ENCODE measurements around the gene PLAAT2.
"Not testable (repeated sequence)": the region's sequence is repeated elsewhere in the genome, so short reads cannot be mapped to it uniquely, and the experiment has no call there.

The PLAAT2 gene

DNA sequence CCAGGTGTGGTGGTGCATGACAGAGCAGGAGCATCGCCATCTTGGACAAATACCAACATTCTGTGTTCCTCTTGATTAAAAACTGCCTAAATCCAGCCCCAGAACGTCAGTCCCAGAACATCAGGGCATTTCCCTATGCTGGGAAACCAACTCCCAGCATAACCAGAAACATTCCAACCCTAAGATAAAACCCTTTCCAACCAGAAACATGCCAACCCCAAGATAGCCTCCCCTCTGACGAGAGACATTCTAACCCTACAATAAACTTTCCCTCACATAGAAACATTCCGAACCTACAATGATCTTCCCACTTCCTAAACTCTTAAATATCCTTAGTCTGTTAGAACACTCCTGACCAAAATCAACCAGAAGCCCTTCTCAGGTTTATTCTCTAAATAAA, 15.0 kb downstream of the PLAAT2 start:
- Histone ChIP-seq H3K4me3 (ENCODE audit: low read depth, low read length) (no peak overlapping the region), H3K27me3 (ENCODE audit: insufficient read depth, low read length) (no peaks in the 10 kb centered on the region)

DNA sequence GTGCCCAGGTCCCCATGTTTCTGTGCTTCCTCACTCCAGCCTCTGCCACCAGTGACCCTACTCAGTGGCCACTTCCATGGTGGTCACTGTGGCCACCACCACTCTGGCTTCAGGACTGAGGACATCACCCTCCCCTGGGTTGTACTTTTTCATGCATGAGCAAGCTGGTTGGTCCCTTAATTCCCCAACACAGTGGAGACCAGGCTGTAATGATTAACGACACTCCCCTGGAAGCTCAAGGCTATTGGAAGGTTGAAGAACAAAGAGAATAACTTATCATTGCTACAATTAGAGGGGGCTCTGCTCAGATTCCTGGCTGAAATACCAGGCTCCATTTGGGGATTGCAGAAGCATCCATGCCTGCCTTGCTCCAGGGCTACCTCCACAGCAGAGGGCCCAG, 16.1 kb downstream of the PLAAT2 start:
- H3K4me1 ChIP-seq (ENCODE audit: control insufficient read depth, insufficient read depth, low read length, unreplicated experiment) = no peaks in the 10 kb centered on the region
- no peak overlapping the region for H2AFZ ChIP-seq (ENCODE audit: low read length, unreplicated experiment)
- H3K4me3 ChIP-seq (ENCODE audit: low read depth, low read length) = no peak overlapping the region
- no peaks in the 10 kb centered on the region for H3K27me3 ChIP-seq (ENCODE audit: insufficient read depth, low read length)
- H3K79me2 ChIP-seq (ENCODE audit: control insufficient read depth, insufficient read depth, low read length, unreplicated experiment) = no peaks in the 10 kb centered on the region
- no peaks in the 10 kb centered on the region for H3K36me3 ChIP-seq (ENCODE audit: insufficient read depth, low read length)
- H3K27ac ChIP-seq (ENCODE audit: low read depth, low read length) = no peak overlapping the region

More for the DNA sequence above, 15.0 kb downstream of the PLAAT2 start:
- Histone ChIP-seq H3K27ac (ENCODE audit: low read depth, low read length) (no peak overlapping the region), H3K36me3 (ENCODE audit: insufficient read depth, low read length) (no peaks in the 10 kb centered on the region), H3K4me1 (ENCODE audit: control insufficient read depth, insufficient read depth, low read length, unreplicated experiment) (no peaks in the 10 kb centered on the region), H2AFZ (ENCODE audit: low read length, unreplicated experiment) (no peak overlapping the region), H3K79me2 (ENCODE audit: control insufficient read depth, insufficient read depth, low read length, unreplicated experiment) (no peaks in the 10 kb centered on the region)

DNA sequence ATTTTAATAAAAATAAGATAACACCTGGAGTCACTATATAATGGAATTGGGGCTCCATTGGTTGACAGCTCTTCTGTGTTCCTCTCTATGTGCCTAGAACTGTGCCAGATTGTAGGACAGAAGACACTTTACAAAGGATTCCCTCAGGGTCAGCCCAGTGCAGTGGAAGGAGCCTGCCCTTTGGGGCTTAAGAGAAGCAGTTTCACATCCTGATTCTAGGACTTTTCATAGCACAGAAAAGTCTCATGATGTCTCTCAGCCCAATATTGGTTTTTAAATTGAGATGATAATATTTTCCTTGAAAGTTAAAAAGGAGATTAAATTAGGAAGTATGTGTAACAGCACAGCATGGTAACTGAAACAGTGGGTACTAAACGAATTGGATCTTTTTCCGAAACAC, 19.5 kb downstream of the PLAAT2 start:
- no peaks in the 10 kb centered on the region for H3K36me3 ChIP-seq (ENCODE audit: insufficient read depth, low read length)
- H3K4me3 ChIP-seq (ENCODE audit: low read depth, low read length) = no peak overlapping the region
- no peaks in the 10 kb centered on the region for H3K4me1 ChIP-seq (ENCODE audit: control insufficient read depth, insufficient read depth, low read length, unreplicated experiment)
- H3K27me3 ChIP-seq (ENCODE audit: insufficient read depth, low read length) = no peaks in the 10 kb centered on the region
- no peak overlapping the region for H2AFZ ChIP-seq (ENCODE audit: low read length, unreplicated experiment)
- H3K79me2 ChIP-seq (ENCODE audit: control insufficient read depth, insufficient read depth, low read length, unreplicated experiment) = no peaks in the 10 kb centered on the region
- no peak overlapping the region for H3K27ac ChIP-seq (ENCODE audit: low read depth, low read length)

DNA sequence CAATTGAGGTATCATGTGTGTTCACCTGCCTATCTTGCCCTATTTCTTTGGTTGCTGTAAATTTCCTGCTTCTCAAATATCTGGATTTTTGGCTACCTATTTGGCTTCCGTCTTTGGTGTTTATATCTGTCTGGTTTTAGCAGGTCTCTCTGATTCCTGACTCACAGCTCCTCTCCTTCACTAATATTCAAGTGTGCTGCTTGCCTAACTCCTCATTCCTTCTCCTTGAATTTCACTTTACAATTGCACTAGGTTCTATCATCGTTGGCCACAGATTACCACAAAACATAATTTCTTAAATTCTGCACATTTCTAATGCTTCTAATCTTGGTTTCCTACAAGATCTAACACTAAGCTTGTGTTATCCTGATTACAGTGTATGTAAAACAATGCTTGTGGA, 20.7 kb downstream of the PLAAT2 start:
- H2AFZ ChIP-seq (ENCODE audit: low read length, unreplicated experiment); H3K4me3 ChIP-seq (ENCODE audit: low read depth, low read length); H3K27me3 ChIP-seq (ENCODE audit: insufficient read depth, low read length); H3K4me1 ChIP-seq (ENCODE audit: control insufficient read depth, insufficient read depth, low read length, unreplicated experiment); H3K27ac ChIP-seq (ENCODE audit: low read depth, low read length); H3K36me3 ChIP-seq (ENCODE audit: insufficient read depth, low read length); H3K79me2 ChIP-seq (ENCODE audit: control insufficient read depth, insufficient read depth, low read length, unreplicated experiment): not testable (repeated sequence)

DNA sequence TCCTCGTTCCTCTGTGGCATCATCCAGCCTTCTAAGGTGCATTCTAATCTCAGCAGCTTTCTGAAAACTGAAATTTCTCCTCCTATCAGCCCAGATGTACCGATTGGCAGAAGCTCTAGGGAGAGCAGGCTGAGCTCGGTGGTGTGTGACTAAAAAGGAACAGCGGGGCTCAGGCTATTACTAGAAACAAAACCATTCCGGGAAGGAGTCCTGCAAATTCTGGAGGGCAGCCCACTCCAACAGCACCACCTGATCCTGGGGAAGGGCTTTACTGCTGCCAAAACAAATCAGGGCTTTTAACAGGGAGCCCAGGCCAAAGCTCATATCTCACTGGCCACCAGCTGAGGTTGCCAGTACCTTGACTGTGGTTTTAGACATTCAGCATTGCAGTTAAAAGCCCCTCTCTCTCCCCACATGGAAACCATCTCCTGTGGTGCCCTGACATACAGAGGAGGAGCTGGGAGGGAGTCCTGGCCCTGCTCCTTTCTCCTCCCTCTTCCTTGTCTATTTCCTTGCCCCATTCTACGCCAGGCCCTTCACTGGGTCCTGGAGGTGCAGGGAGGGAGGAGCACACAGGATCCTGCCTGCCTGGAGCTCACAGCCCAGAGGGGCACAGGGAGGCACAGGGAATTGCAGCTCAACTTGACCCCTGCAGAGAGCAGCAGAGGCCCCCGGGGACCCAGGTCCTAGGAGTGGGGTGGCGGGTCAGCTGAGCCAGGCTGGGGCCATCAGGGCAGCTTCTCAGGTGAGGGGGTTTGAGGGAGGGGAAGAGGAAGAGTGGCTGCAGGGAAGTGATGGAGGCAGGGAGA, 25.7 kb downstream of the PLAAT2 start:
- H3K4me1 ChIP-seq (ENCODE audit: control insufficient read depth, insufficient read depth, low read length, unreplicated experiment) = peaks cover 21% of the 10 kb centered on the region
- peak overlapping the region; percentile 36 for H2AFZ ChIP-seq (ENCODE audit: low read length, unreplicated experiment)
- H3K27ac ChIP-seq (ENCODE audit: low read depth, low read length) = peak overlapping the region; percentile 49
- no peaks in the 10 kb centered on the region for H3K79me2 ChIP-seq (ENCODE audit: control insufficient read depth, insufficient read depth, low read length, unreplicated experiment)
- no peaks in the 10 kb centered on the region for H3K36me3 ChIP-seq (ENCODE audit: insufficient read depth, low read length)
- H3K4me3 ChIP-seq (ENCODE audit: low read depth, low read length) = peak overlapping the region; percentile 71
- H3K27me3 ChIP-seq (ENCODE audit: insufficient read depth, low read length) = no peaks in the 10 kb centered on the region

DNA sequence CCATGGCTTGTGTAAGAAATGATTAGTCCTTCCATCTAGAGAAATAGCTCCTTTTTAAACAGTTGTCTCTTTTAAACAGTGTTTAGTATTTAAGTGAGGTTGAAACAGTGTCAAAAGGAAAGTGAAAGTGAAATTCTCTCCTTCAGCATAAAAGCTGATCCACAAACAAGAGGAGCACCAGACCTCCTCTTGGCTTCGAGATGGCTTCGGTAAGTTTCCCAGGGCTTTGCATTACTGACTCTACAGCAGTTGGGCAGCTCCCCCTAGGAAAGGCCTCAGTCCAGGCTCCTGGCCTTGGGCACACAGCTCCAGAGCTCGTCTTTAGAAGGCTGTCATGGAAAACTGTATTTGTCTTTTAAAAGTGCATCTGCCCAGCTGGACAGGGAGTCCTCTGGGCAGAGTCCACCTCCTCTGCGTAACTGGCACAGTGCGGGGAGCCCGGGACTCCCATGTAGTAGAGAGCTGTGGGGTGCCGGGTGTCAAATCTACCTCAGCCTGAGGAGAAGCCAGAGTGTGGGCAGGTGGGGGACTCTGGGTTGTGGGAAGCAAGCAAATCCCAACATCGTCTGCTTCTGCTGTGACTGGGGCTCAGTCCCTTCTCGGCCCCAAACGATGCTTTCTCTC, 26.4 kb downstream of the PLAAT2 start, which contains the start of gene PLAAT4:
Gene PLAAT4 (plus strand): TSS at position 140 of the 624 bp plus-strand sequence. CDS start 61 bp downstream, at position 201.
- H3K4me1 ChIP-seq (ENCODE audit: control insufficient read depth, insufficient read depth, low read length, unreplicated experiment) = peaks cover 28% of the 10 kb centered on the region
- no peaks in the 10 kb centered on the region for H3K79me2 ChIP-seq (ENCODE audit: control insufficient read depth, insufficient read depth, low read length, unreplicated experiment)
- H3K36me3 ChIP-seq (ENCODE audit: insufficient read depth, low read length) = no peaks in the 10 kb centered on the region
- peak within 1 kb of the TSS; percentile 49 for H3K27ac ChIP-seq (ENCODE audit: low read depth, low read length)
- no peaks in the 10 kb centered on the region for H3K27me3 ChIP-seq (ENCODE audit: insufficient read depth, low read length)
- H3K4me3 ChIP-seq (ENCODE audit: low read depth, low read length) = peak within 1 kb of the TSS; percentile 71
- H2AFZ ChIP-seq (ENCODE audit: low read length, unreplicated experiment) = peak within 1 kb of the TSS; percentile 36

DNA sequence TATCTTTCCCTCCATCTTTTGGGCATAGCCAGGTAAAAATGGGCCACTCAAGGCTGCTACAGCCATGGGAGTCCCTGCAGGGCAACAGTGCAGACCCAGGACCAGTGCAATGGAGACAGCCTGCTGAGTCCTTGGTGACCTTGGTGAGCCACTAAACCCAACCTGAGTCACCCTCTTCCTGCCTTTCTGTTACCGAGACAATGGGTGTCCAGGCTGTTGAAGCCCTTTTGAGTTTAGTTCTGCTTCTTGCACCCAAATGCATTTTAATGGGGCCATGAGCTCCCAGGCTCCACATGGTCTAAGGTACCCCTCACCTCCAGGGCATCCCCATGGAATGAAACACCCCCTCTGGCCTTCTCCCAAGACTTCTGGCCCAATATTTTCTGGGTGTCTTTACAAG, 27.4 kb downstream of the PLAAT2 start:
- H3K79me2 ChIP-seq (ENCODE audit: control insufficient read depth, insufficient read depth, low read length, unreplicated experiment) = no peaks in the 10 kb centered on the region
- H3K36me3 ChIP-seq (ENCODE audit: insufficient read depth, low read length) = no peaks in the 10 kb centered on the region
- no peak overlapping the region for H3K27ac ChIP-seq (ENCODE audit: low read depth, low read length)
- no peak overlapping the region for H2AFZ ChIP-seq (ENCODE audit: low read length, unreplicated experiment)
- H3K4me3 ChIP-seq (ENCODE audit: low read depth, low read length) = no peak overlapping the region
- H3K27me3 ChIP-seq (ENCODE audit: insufficient read depth, low read length) = no peaks in the 10 kb centered on the region
- H3K4me1 ChIP-seq (ENCODE audit: control insufficient read depth, insufficient read depth, low read length, unreplicated experiment) = peaks cover 35% of the 10 kb centered on the region

DNA sequence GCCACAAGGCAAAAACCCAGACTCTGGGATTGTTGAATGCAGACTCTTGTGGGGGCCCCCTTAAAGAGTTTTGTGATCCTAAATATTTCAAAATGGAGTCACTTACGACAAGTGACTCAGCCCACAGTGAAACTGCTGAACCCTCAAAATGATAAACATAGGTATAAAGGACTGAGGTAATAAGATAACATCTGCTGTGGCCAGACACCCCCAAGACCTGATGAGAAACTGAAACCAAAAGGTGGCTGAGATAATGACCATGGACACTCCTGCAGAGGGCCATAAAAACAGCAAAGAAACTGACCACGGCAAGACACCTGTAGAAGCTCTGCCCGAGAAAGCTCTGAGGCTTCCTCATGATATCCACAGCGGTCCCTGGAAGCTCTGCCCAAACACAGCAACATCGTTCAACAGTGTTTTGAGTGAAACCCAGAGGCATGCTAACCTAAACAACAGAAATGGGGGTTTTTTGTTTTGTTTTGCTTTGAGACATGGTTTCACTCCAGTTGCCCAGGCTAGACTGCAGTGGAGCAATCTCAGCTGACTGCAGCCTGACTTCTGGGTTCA, 28.2 kb downstream of the PLAAT2 start:
- Histone ChIP-seq H3K4me1 (ENCODE audit: control insufficient read depth, insufficient read depth, low read length, unreplicated experiment) (peaks cover 35% of the 10 kb centered on the region), H3K27ac (ENCODE audit: low read depth, low read length) (no peak overlapping the region), H3K36me3 (ENCODE audit: insufficient read depth, low read length) (no peaks in the 10 kb centered on the region)

DNA sequence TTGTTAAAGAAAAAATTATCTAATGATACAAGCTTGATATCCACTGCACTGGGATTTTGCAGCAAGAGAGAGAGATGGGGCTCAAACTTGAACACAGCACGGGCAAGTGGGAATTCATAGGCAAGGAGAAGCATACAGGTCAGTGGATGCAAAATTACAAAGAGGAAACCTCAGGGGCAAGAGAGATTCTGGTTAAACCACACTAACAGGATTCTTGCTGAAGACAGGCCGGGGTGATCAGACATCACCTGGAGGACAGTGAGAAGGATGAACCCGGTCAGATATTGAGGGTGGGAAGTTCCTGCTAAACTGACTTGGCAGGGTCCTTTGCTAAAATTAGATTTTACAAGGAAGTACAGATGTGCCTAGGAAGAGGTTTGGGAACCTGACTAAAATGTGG, 29.1 kb downstream of the PLAAT2 start:
- Histone ChIP-seq H3K27ac (ENCODE audit: low read depth, low read length) (no peak overlapping the region), H3K79me2 (ENCODE audit: control insufficient read depth, insufficient read depth, low read length, unreplicated experiment) (no peaks in the 10 kb centered on the region), H3K4me3 (ENCODE audit: low read depth, low read length) (no peak overlapping the region), H3K27me3 (ENCODE audit: insufficient read depth, low read length) (no peaks in the 10 kb centered on the region), H3K4me1 (ENCODE audit: control insufficient read depth, insufficient read depth, low read length, unreplicated experiment) (peaks cover 35% of the 10 kb centered on the region), H2AFZ (ENCODE audit: low read length, unreplicated experiment) (no peak overlapping the region), H3K36me3 (ENCODE audit: insufficient read depth, low read length) (no peaks in the 10 kb centered on the region)

More for the DNA sequence above, 28.2 kb downstream of the PLAAT2 start:
- H3K4me3 ChIP-seq (ENCODE audit: low read depth, low read length) = no peak overlapping the region
- no peaks in the 10 kb centered on the region for H3K79me2 ChIP-seq (ENCODE audit: control insufficient read depth, insufficient read depth, low read length, unreplicated experiment)
- H2AFZ ChIP-seq (ENCODE audit: low read length, unreplicated experiment) = no peak overlapping the region
- H3K27me3 ChIP-seq (ENCODE audit: insufficient read depth, low read length) = no peaks in the 10 kb centered on the region

DNA sequence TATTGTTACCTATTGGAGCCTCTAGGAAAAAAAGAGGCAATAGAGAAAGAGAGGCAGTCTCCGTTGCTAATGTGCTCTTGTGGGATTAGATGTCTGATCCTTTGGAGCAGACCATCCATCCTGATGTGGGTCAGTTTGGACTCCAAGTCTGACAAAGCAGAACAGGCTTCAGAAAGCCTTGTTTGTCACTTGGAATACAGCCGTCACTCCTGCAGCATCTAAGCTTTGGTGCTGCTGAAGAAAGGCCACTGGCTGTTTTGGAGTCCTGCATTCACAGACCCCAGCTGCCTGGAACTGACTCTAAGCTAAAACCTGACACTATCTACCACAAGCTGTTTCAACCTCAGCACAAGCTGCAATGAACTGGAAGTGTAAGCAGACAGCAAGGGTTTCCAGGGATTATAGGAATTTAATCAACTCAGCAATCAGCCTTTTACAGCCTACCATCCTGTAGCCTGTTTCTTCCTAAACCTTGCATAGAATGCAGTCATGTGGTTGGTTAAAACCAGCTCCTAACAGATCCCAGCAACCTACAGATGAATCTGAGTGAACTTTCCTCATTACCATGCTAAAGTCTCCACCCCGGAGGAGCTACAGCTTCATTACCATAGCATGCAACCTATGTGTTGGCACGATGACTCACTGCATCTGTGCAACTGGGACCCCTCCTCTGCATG, 30.2 kb downstream of the PLAAT2 start:
- Histone ChIP-seq H3K36me3 (ENCODE audit: insufficient read depth, low read length) (no peaks in the 10 kb centered on the region), H3K27me3 (ENCODE audit: insufficient read depth, low read length) (no peaks in the 10 kb centered on the region), H2AFZ (ENCODE audit: low read length, unreplicated experiment) (no peak overlapping the region), H3K4me1 (ENCODE audit: control insufficient read depth, insufficient read depth, low read length, unreplicated experiment) (peaks cover 35% of the 10 kb centered on the region), H3K4me3 (ENCODE audit: low read depth, low read length) (no peak overlapping the region), H3K27ac (ENCODE audit: low read depth, low read length) (no peak overlapping the region), H3K79me2 (ENCODE audit: control insufficient read depth, insufficient read depth, low read length, unreplicated experiment) (no peaks in the 10 kb centered on the region)

All from ACC112 (cell line).